PFSK-1 (cell line): ENCODE results near the gene DTX3L.

Source experiments
- FOXP2 ChIP-seq: optimal IDR thresholded peaks from 2 replicates; pipeline ENCODE3; 2011; ENCODE audit warnings: borderline replicate concordance, control low read depth, inconsistent platforms; ENCODE audit not compliant: insufficient read depth; ENCODE audit errors: extremely low read length, extremely low read depth
- POLR2AphosphoS5 ChIP-seq: IDR thresholded peaks from 2 replicates; pipeline ENCODE4 v1.6.1; 2012; ENCODE audit warnings: low read depth, mild to moderate bottlenecking, control low read depth, low read length, moderate library complexity
- REST ChIP-seq, 2 experiments: IDR thresholded peaks; 2 replicates each; pipeline versions ENCODE4 v1.6.1 to v1.8.0; 2011 to 2012; ENCODE audit warnings: low read depth in 2 of 2, low read length in 2 of 2, control low read depth in 1 of 2, inconsistent platforms in 1 of 2, mild to moderate bottlenecking in 1 of 2, moderate library complexity in 1 of 2; ENCODE audit not compliant: insufficient read depth in 1 of 2
- SIN3A ChIP-seq: IDR thresholded peaks from 2 replicates; pipeline ENCODE4 v1.6.1; 2012; ENCODE audit warnings: mild to moderate bottlenecking, low read length, moderate library complexity, borderline replicate concordance; ENCODE audit not compliant: insufficient read depth
- TAF1 ChIP-seq: IDR thresholded peaks from 2 replicates; pipeline ENCODE4 v1.6.1; 2012; ENCODE audit warnings: low read length, control low read depth, borderline replicate concordance; ENCODE audit not compliant: insufficient read depth

The DTX3L gene

GRCh38 chr3:122594025-122594424, 29.9 kb downstream of the DTX3L start:
- no peak for TF ChIP-seq TAF1
- TF ChIP-seq REST (IDR thresholded peaks at IDR 0.05; ENCODE audit: insufficient read depth in 1 of 2, low read depth in 2 of 2, low read length in 2 of 2), result no peak
- no peak for TF ChIP-seq POLR2AphosphoS5
- TF ChIP-seq FOXP2, result no peak
- TF ChIP-seq SIN3A, result no peak

GRCh38 chr3:122598151-122598550, 34.0 kb downstream of the DTX3L start:
- TF ChIP-seq REST (IDR thresholded peaks at IDR 0.05; ENCODE audit: insufficient read depth in 1 of 2, low read depth in 2 of 2, low read length in 2 of 2) (no peak), POLR2AphosphoS5 (no peak), TAF1 (no peak), SIN3A (no peak), FOXP2 (no peak)

- TF ChIP-seq POLR2AphosphoS5, result no peak
- TF ChIP-seq FOXP2, result no peak
- TF ChIP-seq SIN3A, result no peak
- TF ChIP-seq REST (IDR thresholded peaks at IDR 0.05; ENCODE audit: insufficient read depth in 1 of 2, low read depth in 2 of 2, low read length in 2 of 2), result no peak
- no peak for TF ChIP-seq TAF1
These were observed 34.4 kb downstream of the DTX3L start for GRCh38 chr3:122598556-122598955.

GRCh38 chr3:122602011-122602710, 38.0 kb downstream of the DTX3L start:
- TF ChIP-seq SIN3A (no peak), REST (IDR thresholded peaks at IDR 0.05; ENCODE audit: insufficient read depth in 1 of 2, low read depth in 2 of 2, low read length in 2 of 2) (no peak), POLR2AphosphoS5 (no peak), TAF1 (no peak), FOXP2 (no peak)

GRCh38 chr3:122603056-122603455, 38.9 kb downstream of the DTX3L start:
- TF ChIP-seq SIN3A, result no peak
- TF ChIP-seq TAF1, result no peak
- TF ChIP-seq POLR2AphosphoS5, result no peak
- no peak for TF ChIP-seq REST (IDR thresholded peaks at IDR 0.05; ENCODE audit: insufficient read depth in 1 of 2, low read depth in 2 of 2, low read length in 2 of 2)
- TF ChIP-seq FOXP2, result no peak
